Neural crest cell (in vitro differentiated cells): Measurements from ENCODE around the gene OXT. TPM values are rescaled to one million over a fixed set of nuclear protein-coding genes. Genes with fewer than 3 reads are reported as not detected.
"Not testable (repeated sequence)": the region's sequence is repeated elsewhere in the genome, so short reads cannot be mapped to it uniquely, and the experiment has no call there.

Experiments used
- DNase-seq: peaks from one replicate; pipeline ENCODE4 v3.0.0; 2021; ENCODE audit warnings: low read depth, mixed read lengths, low spot score
- H3K27ac Mint-ChIP-seq: one replicate; pipeline ENCODE4 v1.8.0; 2021; ENCODE audit warnings: mild to moderate bottlenecking, mixed read lengths; ENCODE audit not compliant: unreplicated experiment
- H3K27me3 Mint-ChIP-seq: 2 replicates; pipeline ENCODE4 v1.8.0; 2021; ENCODE audit warnings: low read depth, mild to moderate bottlenecking, mixed read lengths
- H3K36me3 Mint-ChIP-seq: 2 replicates; pipeline ENCODE4 v1.8.0; 2021; ENCODE audit warnings: low read depth, mild to moderate bottlenecking, mixed read lengths
- H3K4me1 Mint-ChIP-seq: 2 replicates; pipeline ENCODE4 v1.8.0; 2021; ENCODE audit warnings: mixed read lengths
- H3K4me3 Mint-ChIP-seq: one replicate; pipeline ENCODE4 v1.8.0; 2021; ENCODE audit warnings: mild to moderate bottlenecking, mixed read lengths
- H3K9me3 Mint-ChIP-seq: 2 replicates; pipeline ENCODE4 v1.8.0; 2021; ENCODE audit warnings: mixed read lengths
- CTCF ChIP-seq: fragments of 200-600 bp; sonication (generic); conservative IDR thresholded peaks from 2 replicates; pipeline ENCODE4 v1.5.0; 2021; ENCODE audit warnings: antibody characterized with exemption, mild to moderate bottlenecking
- total RNA-seq: library from RNA; stranded (reverse); gene quantifications from 2 replicates; pipeline ENCODE4 v1.2.1, GENCODE V29; 2021

Gene OXT
- total RNA-seq, 1 donor from 2014 or later, result not detected

GRCh38 chr20:3059489-3059888 is 11.9 kb upstream of the OXT start:
- Mint-ChIP-seq H3K27me3 (peaks cover 5% of the 10 kb centered on the region), H3K27ac (no peak overlapping the region), H3K9me3 (peaks cover 3% of the 10 kb centered on the region), H3K4me3 (no peak overlapping the region), H3K4me1 (no peaks in the 10 kb centered on the region), H3K36me3 (no peaks in the 10 kb centered on the region)
- no peak for DNase-seq
- TF ChIP-seq CTCF, result no peak

- H3K9me3 Mint-ChIP-seq, H3K4me1 Mint-ChIP-seq, H3K36me3 Mint-ChIP-seq, DNase-seq, H3K27me3 Mint-ChIP-seq, H3K27ac Mint-ChIP-seq, H3K4me3 Mint-ChIP-seq: not testable (repeated sequence)
These were observed 7.3 kb upstream of the OXT start for GRCh38 chr20:3064119-3064518.

GRCh38 chr20:3067139-3068014 is 4.0 kb upstream of the OXT start:
- H3K4me3 Mint-ChIP-seq, result no peak overlapping the region
- DNase-seq, result no peak
- H3K27ac Mint-ChIP-seq, result no peak overlapping the region
- no peaks in the 10 kb centered on the region for H3K9me3 Mint-ChIP-seq
- TF ChIP-seq CTCF, result no peak
- H3K36me3 Mint-ChIP-seq, result no peaks in the 10 kb centered on the region
- H3K4me1 Mint-ChIP-seq, result peaks cover 2% of the 10 kb centered on the region
- H3K27me3 Mint-ChIP-seq, result peaks cover 18% of the 10 kb centered on the region

DNA sequence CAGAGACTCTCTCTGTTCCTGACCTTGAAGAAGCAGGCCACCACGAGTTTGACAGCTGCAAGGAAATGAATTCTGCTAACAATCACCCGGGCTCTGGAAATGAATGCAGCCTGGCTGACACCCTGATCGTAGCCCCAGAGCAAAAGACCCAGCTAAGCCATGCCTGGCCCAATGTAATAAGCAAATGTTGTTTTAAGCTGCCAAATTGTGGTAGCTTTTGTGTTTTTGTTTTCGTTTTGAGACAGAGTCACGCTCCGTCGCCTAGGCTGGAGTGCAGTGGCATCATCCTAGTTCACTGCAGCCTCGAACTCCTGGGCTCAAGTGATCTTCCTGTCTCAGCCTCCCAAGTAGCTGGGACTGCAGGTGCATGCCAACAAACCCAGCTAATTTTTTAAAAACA is 3.3 kb upstream of the OXT start:
- Mint-ChIP-seq H3K4me3 (no peak overlapping the region), H3K4me1 (peaks cover 5% of the 10 kb centered on the region), H3K36me3 (no peaks in the 10 kb centered on the region), H3K27me3 (peaks cover 25% of the 10 kb centered on the region), H3K9me3 (no peaks in the 10 kb centered on the region), H3K27ac (no peak overlapping the region)
- no peak for DNase-seq
- TF ChIP-seq CTCF, result no peak

DNA sequence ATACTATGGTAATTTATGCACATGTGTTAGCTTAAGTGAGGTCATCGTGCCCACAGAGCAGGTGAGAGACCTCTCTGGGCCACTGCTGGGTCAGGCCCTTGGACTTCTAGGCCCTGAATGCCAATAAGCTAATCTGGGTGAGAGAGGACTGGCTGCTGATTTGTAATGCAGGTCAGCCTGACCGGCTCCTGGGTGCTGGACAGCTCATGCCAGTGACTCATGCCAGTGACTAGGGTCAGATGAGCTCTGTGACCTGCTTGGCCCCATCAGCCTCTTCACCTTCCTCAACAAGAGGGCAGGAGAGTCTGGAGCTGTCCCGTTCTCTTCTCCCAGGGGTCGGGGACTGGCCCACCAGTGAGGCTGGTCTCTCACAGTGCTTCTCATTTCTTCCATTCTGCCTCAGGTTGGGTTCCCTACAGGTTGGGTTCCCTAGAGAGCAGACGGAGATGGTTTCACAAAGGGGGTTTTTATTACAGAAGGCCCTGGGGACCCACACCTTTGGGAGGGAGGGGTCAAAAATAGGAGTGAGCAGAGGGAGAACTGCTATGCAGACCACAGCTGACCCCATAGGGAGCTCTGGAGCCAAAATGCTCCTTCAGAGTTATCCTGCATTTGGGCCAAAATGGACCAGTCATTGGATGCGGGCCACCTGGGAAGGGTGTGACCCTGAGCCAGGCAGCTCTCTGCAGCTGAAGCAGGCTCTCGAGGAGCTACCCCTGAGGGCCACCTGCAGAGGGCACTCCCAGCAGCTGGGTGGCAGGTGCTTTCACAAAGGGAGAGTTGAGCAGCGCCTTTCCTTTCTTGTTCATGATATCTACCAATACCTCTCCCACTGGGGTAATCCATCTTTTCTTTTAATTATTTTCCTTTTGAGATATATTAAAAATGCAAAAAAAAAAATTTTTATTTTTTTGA is 2.2 kb upstream of the OXT start:
- no peak for DNase-seq
- H3K4me3 Mint-ChIP-seq, result no peak overlapping the region
- H3K4me1 Mint-ChIP-seq, result peaks cover 5% of the 10 kb centered on the region
- H3K27me3 Mint-ChIP-seq, result peaks cover 31% of the 10 kb centered on the region
- no peaks in the 10 kb centered on the region for H3K36me3 Mint-ChIP-seq
- H3K9me3 Mint-ChIP-seq, result no peaks in the 10 kb centered on the region
- no peak overlapping the region for H3K27ac Mint-ChIP-seq
- no peak for TF ChIP-seq CTCF
